ENCODE measurements around the gene RFESD.
"Not testable (repeated sequence)": the region's sequence is repeated elsewhere in the genome, so short reads cannot be mapped to it uniquely, and the experiment has no call there.

The RFESD gene

DNA sequence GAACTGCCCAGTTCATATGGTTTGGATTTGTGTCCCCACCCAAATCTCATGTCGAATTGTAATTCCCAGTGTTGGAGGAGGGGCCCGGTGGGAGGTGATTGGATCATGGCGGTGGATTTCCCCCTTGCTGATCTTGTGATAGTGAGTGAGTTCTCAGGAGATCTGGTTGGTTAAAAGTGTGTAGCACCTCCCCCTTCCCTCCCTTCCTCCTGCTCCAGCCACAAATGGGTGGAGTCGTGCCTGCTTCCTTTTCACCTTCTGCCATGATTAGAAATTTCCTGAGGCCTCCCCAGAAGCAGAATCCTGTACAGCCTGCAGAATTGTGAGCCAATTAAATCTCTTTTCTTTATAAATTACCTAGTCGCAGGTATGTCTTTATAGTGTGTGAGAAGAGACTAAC is 59.6 kb downstream of the RFESD start:
- DNase-seq (ENCODE audit: low read depth in 1 of 2, low spot score in 1 of 2) = not testable (repeated sequence)

DNA sequence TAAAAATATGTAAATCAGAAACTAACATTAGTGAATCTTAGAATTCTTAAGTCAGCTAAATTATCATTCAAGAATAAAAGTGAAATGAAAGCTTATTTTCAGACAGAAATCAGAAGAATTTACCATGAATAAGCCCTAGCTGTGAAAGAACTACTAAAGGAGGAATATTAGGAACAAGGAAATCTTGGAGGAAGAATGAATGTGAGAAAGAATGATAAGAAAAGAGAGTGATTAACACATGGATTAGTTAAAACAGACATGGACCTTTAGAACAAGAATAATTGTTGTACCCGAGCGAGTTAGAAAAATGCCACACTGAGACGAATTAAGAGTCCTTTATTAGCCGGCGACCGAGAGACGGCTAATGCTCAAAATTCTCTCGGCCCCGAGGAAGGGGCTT is 60.5 kb downstream of the RFESD start:
- no peak for DNase-seq (ENCODE audit: low read depth in 1 of 2, low spot score in 1 of 2)
